Panc1 (cell line): ENCODE data around the gene NRP1. TPM values are rescaled to one million over a fixed set of nuclear protein-coding genes. Genes with fewer than 3 reads are reported as not detected.

ENCODE experiments used
- ATAC-seq: fragments of 200-7000 bp; cut with Tn5 transposase; 2 replicates; pipeline ENCODE4 v1.9.1; 2020; ENCODE audit warnings: mild to moderate bottlenecking, moderate library complexity
- BruUV-seq: library from RNA; stranded (reverse); fragments of 400-500 nt; replicated peaks from 2 replicates; lab custom pipeline; 2021; lab: Mats Ljungman, UMichigan
- CTCF ChIA-PET: fragments of 300-600 bp; sonication (Branson Sonifier 250); formaldehyde crosslinking; loops from one replicate; lab custom pipeline; 2022; ENCODE audit warnings: antibody characterized with exemption; lab: Charles Lee
- POLR2A ChIA-PET: fragments of 300-600 bp; sonication (Branson Sonifier 250); formaldehyde crosslinking; loops from one replicate; lab custom pipeline; 2022; ENCODE audit warnings: antibody characterized with exemption; lab: Charles Lee
- DNase-seq: peaks from one replicate; pipeline ENCODE4 v3.0.0-alpha.2; 2010; ENCODE audit warnings: low read depth, low spot score
- H3K27ac ChIP-seq: 2 replicates; pipeline ENCODE4 v1.5.1; 2011; ENCODE audit warnings: mild to moderate bottlenecking, low read length, inconsistent platforms
- H3K27me3 ChIP-seq: fragments of 200-500 bp; sonication (Bioruptor generic); 2 replicates; pipeline ENCODE4 v1.6.0; 2014; ENCODE audit warnings: low read length, inconsistent platforms; ENCODE audit not compliant: control insufficient read depth, insufficient read depth
- H3K36me3 ChIP-seq: fragments of 200-500 bp; sonication (Bioruptor generic); 2 replicates; pipeline ENCODE4 v1.5.1; 2014; ENCODE audit warnings: inconsistent platforms, mild to moderate bottlenecking, low read length, moderate library complexity; ENCODE audit not compliant: control insufficient read depth, insufficient read depth
- H3K4me1 ChIP-seq: 2 replicates; pipeline ENCODE4 v1.5.1; 2011; ENCODE audit warnings: inconsistent platforms, mild to moderate bottlenecking, low read length, moderate library complexity; ENCODE audit not compliant: control insufficient read depth, insufficient read depth
- H3K4me3 ChIP-seq, 2 experiments: 2 replicates each; pipeline ENCODE4 v1.5.1; 2011 to 2012; ENCODE audit warnings: low read depth in 2 of 2, low read length in 2 of 2, mild to moderate bottlenecking in 2 of 2, inconsistent platforms in 1 of 2, moderate library complexity in 1 of 2
- H3K9me3 ChIP-seq: fragments of 200-500 bp; sonication (Bioruptor generic); 2 replicates; pipeline ENCODE4 v1.5.1; 2014; ENCODE audit warnings: low read depth, mild to moderate bottlenecking, inconsistent platforms, low read length, moderate library complexity; ENCODE audit not compliant: control insufficient read depth, insufficient read depth
- POLR2AphosphoS5 ChIP-seq: IDR thresholded peaks from 2 replicates; pipeline ENCODE4 v1.6.1; 2012; ENCODE audit warnings: mild to moderate bottlenecking, low read depth, low read length, moderate library complexity
- SIN3A ChIP-seq: IDR thresholded peaks from 2 replicates; pipeline ENCODE4 v1.6.1; 2012; ENCODE audit warnings: low read depth, mild to moderate bottlenecking, low read length, moderate library complexity, borderline replicate concordance; ENCODE audit not compliant: insufficient read depth
- TCF7L2 ChIP-seq: IDR thresholded peaks from 2 replicates; pipeline ENCODE4 v1.6.1; 2011; ENCODE audit warnings: mild to moderate bottlenecking, low read depth, low read length, inconsistent platforms
- in situ Hi-C: cut with HindIII; loops from 2 replicates; pipeline ENCODE4 v1.10.0; 2016; ENCODE audit warnings: low sequenced_read_pairs, low pct_unique_long_range_greater_than_20kb
- intact Hi-C: fragments of 100-400 bp; cut with micrococcal nuclease; formaldehyde crosslinking; loops from one replicate; pipeline ENCODE4 v1.10.0; 2022; ENCODE audit not compliant: unreplicated experiment
- total RNA-seq: library from RNA; stranded (reverse); gene quantifications from one replicate; pipeline ENCODE4 v1.2.1, GENCODE V29; 2021; ENCODE audit not compliant: unreplicated experiment
- TF ChIP-seq, protein P1 (sequence below): fragments of 450-650 bp; IDR thresholded peaks from 2 replicates; pipeline ENCODE4 v1.5.1; 2017; ENCODE audit warnings: mild to moderate bottlenecking
- TF ChIP-seq, protein P2 (sequence below), 2 experiments: IDR thresholded peaks; 2 replicates each; pipeline ENCODE4 v1.6.1; 2011 to 2012; ENCODE audit warnings: low read depth in 2 of 2, control low read depth in 1 of 2, low read length in 1 of 2, mild to moderate bottlenecking in 1 of 2, moderate library complexity in 1 of 2; ENCODE audit not compliant: insufficient read depth in 1 of 2

Gene NRP1
- total RNA-seq, 1 experiment from 2014 or later: 93.4 TPM

DNA sequence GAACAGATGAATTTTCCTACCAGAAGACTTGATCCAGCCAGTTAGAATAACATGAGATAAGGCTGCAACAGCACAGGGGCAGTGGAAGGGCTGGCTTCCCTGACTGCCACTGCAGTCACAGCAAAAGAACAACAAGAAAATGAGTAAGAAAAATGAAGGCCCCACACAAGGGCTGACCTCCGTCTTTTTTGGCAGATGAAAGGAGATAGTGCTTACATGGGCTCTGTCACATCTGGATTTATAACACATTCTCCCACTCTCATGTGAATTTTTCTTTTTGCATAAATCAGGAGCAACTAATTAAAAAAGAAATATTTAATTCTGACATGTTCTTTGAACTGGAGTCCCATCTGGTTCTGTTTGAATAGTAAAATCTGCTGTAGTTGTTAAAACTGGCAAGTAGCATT is 99.6 kb downstream of the NRP1 start:
- POLR2A ChIA-PET: interaction anchor here (0.6 kb wide), 1 partner anchor 942 kb away, joined by 4 read pairs; no protein-coding TSS in a partner anchor
- Histone ChIP-seq H3K27me3 (no peaks in the 10 kb centered on the region), H3K27ac (peak overlapping the region; percentile 96), H3K36me3 (peaks cover 3% of the 10 kb centered on the region; the same call in 1 of the 2 replicates), H3K4me1 (peaks cover 62% of the 10 kb centered on the region), H3K4me3 (no peak overlapping the region), H3K9me3 (no peaks in the 10 kb centered on the region)
- ATAC-seq (no peak), DNase-seq (no peak)
- CTCF ChIA-PET: no interaction called here
- BruUV-seq: no TSS peak
- TF ChIP-seq, protein P1, sequence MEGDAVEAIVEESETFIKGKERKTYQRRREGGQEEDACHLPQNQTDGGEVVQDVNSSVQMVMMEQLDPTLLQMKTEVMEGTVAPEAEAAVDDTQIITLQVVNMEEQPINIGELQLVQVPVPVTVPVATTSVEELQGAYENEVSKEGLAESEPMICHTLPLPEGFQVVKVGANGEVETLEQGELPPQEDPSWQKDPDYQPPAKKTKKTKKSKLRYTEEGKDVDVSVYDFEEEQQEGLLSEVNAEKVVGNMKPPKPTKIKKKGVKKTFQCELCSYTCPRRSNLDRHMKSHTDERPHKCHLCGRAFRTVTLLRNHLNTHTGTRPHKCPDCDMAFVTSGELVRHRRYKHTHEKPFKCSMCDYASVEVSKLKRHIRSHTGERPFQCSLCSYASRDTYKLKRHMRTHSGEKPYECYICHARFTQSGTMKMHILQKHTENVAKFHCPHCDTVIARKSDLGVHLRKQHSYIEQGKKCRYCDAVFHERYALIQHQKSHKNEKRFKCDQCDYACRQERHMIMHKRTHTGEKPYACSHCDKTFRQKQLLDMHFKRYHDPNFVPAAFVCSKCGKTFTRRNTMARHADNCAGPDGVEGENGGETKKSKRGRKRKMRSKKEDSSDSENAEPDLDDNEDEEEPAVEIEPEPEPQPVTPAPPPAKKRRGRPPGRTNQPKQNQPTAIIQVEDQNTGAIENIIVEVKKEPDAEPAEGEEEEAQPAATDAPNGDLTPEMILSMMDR: no peak
- TF ChIP-seq, protein P2, sequence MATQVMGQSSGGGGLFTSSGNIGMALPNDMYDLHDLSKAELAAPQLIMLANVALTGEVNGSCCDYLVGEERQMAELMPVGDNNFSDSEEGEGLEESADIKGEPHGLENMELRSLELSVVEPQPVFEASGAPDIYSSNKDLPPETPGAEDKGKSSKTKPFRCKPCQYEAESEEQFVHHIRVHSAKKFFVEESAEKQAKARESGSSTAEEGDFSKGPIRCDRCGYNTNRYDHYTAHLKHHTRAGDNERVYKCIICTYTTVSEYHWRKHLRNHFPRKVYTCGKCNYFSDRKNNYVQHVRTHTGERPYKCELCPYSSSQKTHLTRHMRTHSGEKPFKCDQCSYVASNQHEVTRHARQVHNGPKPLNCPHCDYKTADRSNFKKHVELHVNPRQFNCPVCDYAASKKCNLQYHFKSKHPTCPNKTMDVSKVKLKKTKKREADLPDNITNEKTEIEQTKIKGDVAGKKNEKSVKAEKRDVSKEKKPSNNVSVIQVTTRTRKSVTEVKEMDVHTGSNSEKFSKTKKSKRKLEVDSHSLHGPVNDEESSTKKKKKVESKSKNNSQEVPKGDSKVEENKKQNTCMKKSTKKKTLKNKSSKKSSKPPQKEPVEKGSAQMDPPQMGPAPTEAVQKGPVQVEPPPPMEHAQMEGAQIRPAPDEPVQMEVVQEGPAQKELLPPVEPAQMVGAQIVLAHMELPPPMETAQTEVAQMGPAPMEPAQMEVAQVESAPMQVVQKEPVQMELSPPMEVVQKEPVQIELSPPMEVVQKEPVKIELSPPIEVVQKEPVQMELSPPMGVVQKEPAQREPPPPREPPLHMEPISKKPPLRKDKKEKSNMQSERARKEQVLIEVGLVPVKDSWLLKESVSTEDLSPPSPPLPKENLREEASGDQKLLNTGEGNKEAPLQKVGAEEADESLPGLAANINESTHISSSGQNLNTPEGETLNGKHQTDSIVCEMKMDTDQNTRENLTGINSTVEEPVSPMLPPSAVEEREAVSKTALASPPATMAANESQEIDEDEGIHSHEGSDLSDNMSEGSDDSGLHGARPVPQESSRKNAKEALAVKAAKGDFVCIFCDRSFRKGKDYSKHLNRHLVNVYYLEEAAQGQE (IDR thresholded peaks at IDR 0.05; ENCODE audit: insufficient read depth in 1 of 2, low read depth in 2 of 2, low read length in 1 of 2): no peak
- no peak for TF ChIP-seq TCF7L2
- TF ChIP-seq POLR2AphosphoS5: no peak
- no peak for TF ChIP-seq SIN3A
- intact Hi-C loops (no loop called here), in situ Hi-C loops (no loop called here)

DNA sequence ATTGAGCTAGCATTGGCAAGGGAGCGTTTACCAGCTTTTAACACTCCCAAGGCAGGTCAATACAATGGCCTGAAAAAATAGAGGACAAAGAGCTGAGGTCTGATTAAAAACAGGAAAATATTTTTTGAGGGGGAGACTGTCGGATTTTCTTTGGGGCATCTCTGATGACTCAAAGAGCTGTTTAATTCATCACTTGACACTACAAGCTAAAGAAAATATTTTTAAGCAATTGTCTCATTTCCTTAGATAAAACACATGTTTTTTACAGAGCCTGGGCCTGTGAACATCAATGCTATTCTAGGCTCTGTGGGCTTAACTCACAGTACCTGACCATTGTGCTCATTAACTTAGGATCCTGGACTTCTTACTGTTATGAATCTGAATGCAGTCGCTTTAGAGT is 100.8 kb downstream of the NRP1 start:
- in situ Hi-C loops (no loop called here), intact Hi-C loops (no loop called here)
- Histone ChIP-seq H3K9me3 (no peaks in the 10 kb centered on the region), H3K4me1 (peaks cover 54% of the 10 kb centered on the region), H3K27ac (peak overlapping the region; percentile 96), H3K36me3 (peaks cover 3% of the 10 kb centered on the region; the same call in 1 of the 2 replicates), H3K4me3 (no peak overlapping the region), H3K27me3 (no peaks in the 10 kb centered on the region)
- ChIA-PET CTCF (no interaction called here), POLR2A (interaction anchor here (0.5 kb wide), 1 partner anchor 72 kb away, joined by 6 read pairs; no protein-coding TSS in a partner anchor)
- DNase-seq (no peak), ATAC-seq (no peak)
- TF ChIP-seq, protein P2 (IDR thresholded peaks at IDR 0.05; ENCODE audit: insufficient read depth in 1 of 2, low read depth in 2 of 2, low read length in 1 of 2): no peak
- TF ChIP-seq, protein P1: no peak
- TF ChIP-seq TCF7L2: no peak
- TF ChIP-seq SIN3A: no peak
- TF ChIP-seq POLR2AphosphoS5: no peak
- BruUV-seq: no TSS peak
